IMR-90 (cell line): ENCODE results near the gene P2RY2. TPM values are rescaled to one million over a fixed set of nuclear protein-coding genes. Genes with fewer than 3 reads are reported as not detected.

Source experiments
- ATAC-seq: fragments of 200-7000 bp; cut with Tn5 transposase; 2 replicates; pipeline ENCODE4 v1.9.1; 2020; ENCODE audit warnings: low read depth, mild to moderate bottlenecking, moderate library complexity
- BruUV-seq: library from RNA; stranded (reverse); fragments of 400-500 nt; replicated peaks from 2 replicates; lab custom pipeline; 2021; lab: Mats Ljungman, UMichigan
- CTCF ChIA-PET: fragments of 300-600 bp; formaldehyde crosslinking; extraction: SDS; loops from one replicate; lab custom pipeline; 2021; ENCODE audit warnings: antibody characterized with exemption; lab: Yijun Ruan, JAX
- POLR2A ChIA-PET: fragments of 300-600 bp; sonication (Branson Sonifier 250); formaldehyde crosslinking; loops from one replicate; lab custom pipeline; 2022; ENCODE audit warnings: antibody characterized with exemption; ENCODE audit not compliant: unreplicated experiment; lab: Charles Lee
- DNase-seq: peaks from one replicate; pipeline ENCODE4 v3.0.0; 2013
- H2AFZ ChIP-seq: replicated peaks from 2 replicates; pipeline ENCODE3; 2013; ENCODE audit warnings: low read length, mild to moderate bottlenecking; ENCODE audit not compliant: poor library complexity
- H2AK5ac ChIP-seq: 2 replicates; pipeline ENCODE4 v1.6.1; 2013; ENCODE audit warnings: low read depth, low read length, inconsistent platforms
- H2AK9ac ChIP-seq: replicated peaks from 2 replicates; pipeline ENCODE3; 2013; ENCODE audit warnings: mild to moderate bottlenecking, low read depth, low read length, moderate library complexity; ENCODE audit not compliant: poor library complexity
- H2BK120ac ChIP-seq: 2 replicates; pipeline ENCODE4 v1.6.1; 2013; ENCODE audit warnings: low read depth, low read length, inconsistent platforms
- H2BK15ac ChIP-seq: 3 replicates; pipeline ENCODE4 v1.6.1; 2013; ENCODE audit warnings: low read depth, low read length, inconsistent platforms
- H2BK20ac ChIP-seq: 2 replicates; pipeline ENCODE4 v1.6.1; 2013; ENCODE audit warnings: low read depth, mild to moderate bottlenecking, inconsistent platforms, low read length, moderate library complexity
- H2BK5ac ChIP-seq: 2 replicates; pipeline ENCODE4 v1.6.1; 2013; ENCODE audit warnings: mild to moderate bottlenecking, low read depth, low read length, inconsistent platforms; ENCODE audit not compliant: poor library complexity, severe bottlenecking
- H3K14ac ChIP-seq: replicated peaks from 2 replicates; pipeline ENCODE4 v1.6.1; 2013; ENCODE audit warnings: low read depth, low read length, inconsistent platforms
- H3K18ac ChIP-seq: 2 replicates; pipeline ENCODE4 v1.6.1; 2013; ENCODE audit warnings: low read depth, low read length, control low read depth
- H3K23ac ChIP-seq: 2 replicates; pipeline ENCODE4 v1.6.1; 2013; ENCODE audit warnings: low read depth, low read length, inconsistent platforms
- H3K27ac ChIP-seq: 2 replicates; pipeline ENCODE4 v1.5.1; 2013; ENCODE audit warnings: mild to moderate bottlenecking, control low read depth, low read length; ENCODE audit not compliant: insufficient read depth
- H3K27me3 ChIP-seq: 2 replicates; pipeline ENCODE4 v1.6.1; 2013; ENCODE audit warnings: low read length; ENCODE audit not compliant: control insufficient read depth, insufficient read depth
- H3K36me3 ChIP-seq: 2 replicates; pipeline ENCODE4 v1.6.1; 2013; ENCODE audit warnings: low read length, mixed read lengths; ENCODE audit not compliant: control insufficient read depth, insufficient read depth
- H3K4ac ChIP-seq: 2 replicates; pipeline ENCODE4 v1.6.1; 2013; ENCODE audit warnings: low read depth, low read length, inconsistent platforms
- H3K4me1 ChIP-seq: 2 replicates; pipeline ENCODE4 v1.6.1; 2013; ENCODE audit warnings: low read length, mixed read lengths; ENCODE audit not compliant: control insufficient read depth, insufficient read depth
- H3K4me2 ChIP-seq: 2 replicates; pipeline ENCODE4 v1.6.1; 2013; ENCODE audit warnings: low read depth, mild to moderate bottlenecking, control low read depth, low read length, moderate library complexity
- H3K4me3 ChIP-seq: 2 replicates; pipeline ENCODE4 v1.5.1; 2013; ENCODE audit warnings: low read depth, mild to moderate bottlenecking, control low read depth, low read length, moderate library complexity; ENCODE audit not compliant: insufficient read depth
- H3K56ac ChIP-seq: 2 replicates; pipeline ENCODE4 v1.6.1; 2013; ENCODE audit warnings: low read length, inconsistent platforms; ENCODE audit not compliant: insufficient read depth; ENCODE audit errors: extremely low read depth
- H3K79me1 ChIP-seq, 2 experiments: 2 replicates each; pipeline ENCODE4 v1.6.1; 2013; ENCODE audit warnings: low read length in 2 of 2, inconsistent platforms in 1 of 2, low read depth in 1 of 2
- H3K9ac ChIP-seq: 2 replicates; pipeline ENCODE4 v1.6.1; 2013; ENCODE audit warnings: low read depth, low read length, control low read depth
- H3K9me1 ChIP-seq: 2 replicates; pipeline ENCODE4 v1.6.1; 2013; ENCODE audit warnings: low read length, inconsistent platforms; ENCODE audit not compliant: insufficient read depth
- H3K9me3 ChIP-seq: 2 replicates; pipeline ENCODE4 v1.6.1; 2013; ENCODE audit warnings: low read length; ENCODE audit not compliant: control insufficient read depth, insufficient read depth
- H4K20me1 ChIP-seq: 2 replicates; pipeline ENCODE4 v1.6.1; 2013; ENCODE audit warnings: low read length, inconsistent platforms; ENCODE audit not compliant: insufficient read depth
- H4K5ac ChIP-seq: 2 replicates; pipeline ENCODE4 v1.6.1; 2013; ENCODE audit warnings: mild to moderate bottlenecking, low read depth, low read length, control low read depth
- H4K8ac ChIP-seq, 2 experiments: 2 replicates each; pipeline ENCODE4 v1.6.1; 2013; ENCODE audit warnings: low read depth in 2 of 2, low read length in 2 of 2, control low read depth in 1 of 2, inconsistent platforms in 1 of 2
- H4K91ac ChIP-seq: 2 replicates; pipeline ENCODE4 v1.6.1; 2013; ENCODE audit warnings: low read depth, low read length, inconsistent platforms; ENCODE audit not compliant: insufficient read depth
- BHLHE40 ChIP-seq: fragments of 150-350 bp; IDR thresholded peaks from 2 replicates; pipeline ENCODE4 v1.6.1; 2016; ENCODE audit warnings: mild to moderate bottlenecking, low read depth, low read length
- ELK1 ChIP-seq: fragments of 150-350 bp; IDR thresholded peaks from 2 replicates; pipeline ENCODE4 v1.6.1; 2016; ENCODE audit warnings: low read depth, mild to moderate bottlenecking, low read length, moderate library complexity, borderline replicate concordance
- MAFK ChIP-seq: IDR thresholded peaks from 2 replicates; pipeline ENCODE4 v1.6.1; 2012; ENCODE audit warnings: low read depth, low read length, improper control_type of control experiment
- MAZ ChIP-seq: IDR thresholded peaks from 2 replicates; pipeline ENCODE4 v1.6.1; 2012; ENCODE audit warnings: low read depth, mild to moderate bottlenecking, low read length, improper control_type of control experiment, moderate library complexity, borderline replicate concordance
- NFE2L2 ChIP-seq: fragments of 150-350 bp; IDR thresholded peaks from 2 replicates; pipeline ENCODE4 v1.6.1; 2016; ENCODE audit warnings: low read depth, mild to moderate bottlenecking, low read length
- POLR2A ChIP-seq: IDR thresholded peaks from 2 replicates; pipeline ENCODE4 v1.6.1; 2012; ENCODE audit warnings: mild to moderate bottlenecking, low read depth, low read length
- RFX5 ChIP-seq: IDR thresholded peaks from 2 replicates; pipeline ENCODE4 v1.8.0; 2012; ENCODE audit warnings: low read depth, mild to moderate bottlenecking, low read length, moderate library complexity
- SMC3 ChIP-seq: fragments of 150-350 bp; IDR thresholded peaks from 2 replicates; pipeline ENCODE4 v1.6.1; 2016; ENCODE audit warnings: low read depth, mild to moderate bottlenecking, antibody characterized with exemption, low read length, moderate library complexity
- WGBS, 2 experiments: methylation state at CpG; one replicate each; pipeline versions ENCODE4 v1.1.5 to v1.1.7; 2013; ENCODE audit warnings: missing lambda C conversion rate in 2 of 2; ENCODE audit not compliant: insufficient read length in 1 of 2; ENCODE audit errors: extremely low coverage in 2 of 2; 5-methylcytosine and 5-hydroxymethylcytosine counted together
- dilution Hi-C: fragments of 300-500 bp; cut with HindIII; formaldehyde crosslinking; loops from one replicate; pipeline ENCODE4 v1.14.3; 2018; ENCODE audit warnings: low sequenced_read_pairs; ENCODE audit not compliant: unreplicated experiment
- in situ Hi-C: fragments of 300-500 bp; cut with MboI; formaldehyde crosslinking; loops from 3 replicates; pipeline ENCODE4 v1.14.3; 2019; ENCODE audit warnings: low sequenced_read_pairs, inconsistent platforms, mixed read lengths
- intact Hi-C: fragments of 100-400 bp; cut with micrococcal nuclease; formaldehyde crosslinking; loops from 2 replicates; pipeline ENCODE4 v1.10.0; 2022
- polyA plus RNA-seq, 3 experiments: library from polyadenylated mRNA; depleted of rRNA; stranded (reverse); fragments of >200 nt; gene quantifications; 2 replicates each; pipeline ENCODE4 v1.2.3, GENCODE V29; 2012; ENCODE audit warnings: low replicate concordance in 1 of 3
- total RNA-seq: library from RNA; depleted of rRNA; stranded (reverse); fragments of >200 nt; gene quantifications from 2 replicates; pipeline ENCODE4 v1.2.3, GENCODE V29; 2012
- TF ChIP-seq, protein P1 (sequence below): conservative IDR thresholded peaks from 2 replicates; pipeline ENCODE4 v1.5.1; 2012; ENCODE audit warnings: mild to moderate bottlenecking, low read depth, low read length, improper control_type of control experiment

Gene P2RY2
- total and polyA plus RNA-seq, 2 of the 4 experiments (the other 2 are of a cell fraction): not detected

DNA sequence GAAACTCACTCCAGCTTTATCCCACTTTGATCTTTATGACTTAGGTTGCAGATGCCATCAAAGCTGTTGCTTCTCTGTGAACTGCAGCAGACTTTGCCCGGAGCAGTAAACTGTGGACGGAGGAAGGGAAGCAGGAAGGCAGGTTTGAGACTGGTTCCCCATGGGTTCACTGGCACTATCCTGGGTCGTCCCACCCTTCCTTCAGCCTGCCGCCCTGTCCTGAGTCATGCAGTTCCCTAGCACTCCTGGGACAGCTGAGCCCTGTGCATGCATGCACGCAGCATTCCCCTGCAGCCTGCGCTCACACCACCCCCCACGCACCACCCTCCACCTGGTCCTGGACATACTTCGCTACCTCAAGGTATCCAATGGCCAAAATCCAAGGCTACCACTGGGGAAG, 23.5 kb upstream of the P2RY2 start:
- H3K36me3 ChIP-seq: no peaks in the 10 kb centered on the region
- no peak overlapping the region for H3K4me3 ChIP-seq
- H3K4ac ChIP-seq: no peak overlapping the region
- H3K79me1 ChIP-seq: no peaks in the 10 kb centered on the region
- no peak overlapping the region for H2AK5ac ChIP-seq
- intact Hi-C loops (no loop called here), dilution Hi-C loops (no loop called here), in situ Hi-C loops (no loop called here)
- peaks cover 13% of the 10 kb centered on the region; the same call in 1 of the 2 replicates for H3K27me3 ChIP-seq
- no peak overlapping the region for H2BK20ac ChIP-seq
- H2BK15ac ChIP-seq: no peak overlapping the region
- CTCF ChIA-PET: interaction anchor here (1.0 kb wide), 2 partner anchors 9 to 48 kb away, joined by 3 read pairs; no protein-coding TSS in a partner anchor
- H3K23ac ChIP-seq: no peak overlapping the region
- BruUV-seq: no TSS peak
- no peak overlapping the region for H4K8ac ChIP-seq
- ATAC-seq (no peak), DNase-seq (no peak)
- no peak overlapping the region for H3K4me2 ChIP-seq
- no peak overlapping the region for H2BK5ac ChIP-seq
- TF ChIP-seq SMC3 (no peak), NFE2L2 (no peak), POLR2A (no peak), MAFK (no peak), BHLHE40 (no peak), ELK1 (no peak), MAZ (no peak), RFX5 (no peak)
- TF ChIP-seq, protein P1, sequence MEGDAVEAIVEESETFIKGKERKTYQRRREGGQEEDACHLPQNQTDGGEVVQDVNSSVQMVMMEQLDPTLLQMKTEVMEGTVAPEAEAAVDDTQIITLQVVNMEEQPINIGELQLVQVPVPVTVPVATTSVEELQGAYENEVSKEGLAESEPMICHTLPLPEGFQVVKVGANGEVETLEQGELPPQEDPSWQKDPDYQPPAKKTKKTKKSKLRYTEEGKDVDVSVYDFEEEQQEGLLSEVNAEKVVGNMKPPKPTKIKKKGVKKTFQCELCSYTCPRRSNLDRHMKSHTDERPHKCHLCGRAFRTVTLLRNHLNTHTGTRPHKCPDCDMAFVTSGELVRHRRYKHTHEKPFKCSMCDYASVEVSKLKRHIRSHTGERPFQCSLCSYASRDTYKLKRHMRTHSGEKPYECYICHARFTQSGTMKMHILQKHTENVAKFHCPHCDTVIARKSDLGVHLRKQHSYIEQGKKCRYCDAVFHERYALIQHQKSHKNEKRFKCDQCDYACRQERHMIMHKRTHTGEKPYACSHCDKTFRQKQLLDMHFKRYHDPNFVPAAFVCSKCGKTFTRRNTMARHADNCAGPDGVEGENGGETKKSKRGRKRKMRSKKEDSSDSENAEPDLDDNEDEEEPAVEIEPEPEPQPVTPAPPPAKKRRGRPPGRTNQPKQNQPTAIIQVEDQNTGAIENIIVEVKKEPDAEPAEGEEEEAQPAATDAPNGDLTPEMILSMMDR: no peak
- H2AK9ac ChIP-seq: no peak overlapping the region
- no peak overlapping the region for H2AFZ ChIP-seq
- no peak overlapping the region for H3K27ac ChIP-seq
- H4K20me1 ChIP-seq: no peaks in the 10 kb centered on the region
- H3K18ac ChIP-seq: no peak overlapping the region
- no peak overlapping the region for H4K5ac ChIP-seq
- H3K56ac ChIP-seq: no peak overlapping the region
- no peaks in the 10 kb centered on the region; the same call in 1 of the 2 replicates for H3K9me1 ChIP-seq
- H3K4me1 ChIP-seq: no peaks in the 10 kb centered on the region
- H3K9ac ChIP-seq: no peak overlapping the region
- no peak overlapping the region for H3K14ac ChIP-seq
- 76% methylated on average over 5 of the region's 8 CpGs; no CpG with 5 or more reads in 1 of the 2 experiments for WGBS, 2 experiments
- POLR2A ChIA-PET: no interaction called here
- H2BK120ac ChIP-seq: no peak overlapping the region
- no peaks in the 10 kb centered on the region for H3K9me3 ChIP-seq
- no peak overlapping the region for H4K91ac ChIP-seq
